ENCODE results near the gene PIM3.

Gene PIM3

GRCh38 chr22:49943405-49943765, 17.2 kb upstream of the PIM3 start:
- DNase-seq (ENCODE audit: low spot score), result no peak

DNA sequence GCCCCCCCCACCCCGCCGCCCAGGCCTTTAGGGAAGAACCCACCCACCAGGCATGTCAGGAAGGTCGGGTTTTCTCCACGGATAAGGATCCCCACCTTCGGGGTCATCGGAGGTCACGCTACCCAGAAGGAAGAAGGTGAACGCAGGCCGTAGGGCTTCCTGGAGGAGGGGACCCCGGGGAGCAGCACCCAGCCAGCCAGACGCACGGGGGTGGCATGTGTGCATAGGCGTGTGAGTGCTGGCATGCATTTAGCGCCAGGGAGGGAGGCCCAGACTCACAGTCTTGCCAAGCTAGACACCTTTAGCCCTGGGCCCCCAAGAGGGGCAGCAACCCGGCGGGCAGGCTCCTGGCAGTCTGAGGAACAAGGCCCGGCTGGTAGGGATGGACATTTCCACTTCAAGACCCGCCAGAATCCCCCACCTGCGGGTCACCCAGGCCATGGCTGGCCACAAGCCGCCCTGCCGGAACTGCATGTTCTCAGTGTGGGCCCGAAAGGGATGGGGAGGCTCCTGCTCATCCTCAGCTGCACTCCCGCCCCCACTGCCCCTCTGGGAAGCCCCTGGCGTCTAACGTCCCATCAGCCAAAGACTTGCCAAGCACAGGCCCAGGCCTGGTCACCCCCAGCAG, 16.7 kb upstream of the PIM3 start:
- no peak for DNase-seq (ENCODE audit: low spot score)

DNA sequence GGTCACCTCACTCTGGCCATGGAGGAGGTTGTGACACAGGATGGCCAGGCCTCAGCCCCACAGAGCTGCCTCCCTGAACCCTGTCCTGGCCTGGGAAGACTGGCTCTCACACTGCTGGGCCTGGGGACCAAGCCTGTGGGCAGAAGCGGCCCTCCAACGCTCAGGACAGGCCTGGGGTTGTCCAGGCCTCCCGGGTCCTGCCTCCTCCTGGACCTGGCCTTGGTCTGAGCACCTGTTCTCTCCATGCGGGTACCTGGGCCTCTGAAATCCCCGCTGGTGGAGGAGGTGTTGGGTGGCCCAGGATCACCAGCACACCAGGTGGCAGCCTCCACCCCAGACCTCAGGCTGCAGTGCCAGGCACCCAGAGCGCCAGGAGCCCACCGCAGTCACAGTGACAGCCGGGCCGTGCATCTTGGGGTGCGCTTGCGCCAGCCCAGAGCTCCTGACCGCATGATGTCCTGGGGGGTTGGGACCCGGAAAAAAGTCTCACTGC, 16.1 kb upstream of the PIM3 start:
- DNase-seq (ENCODE audit: low spot score), result no peak

DNA sequence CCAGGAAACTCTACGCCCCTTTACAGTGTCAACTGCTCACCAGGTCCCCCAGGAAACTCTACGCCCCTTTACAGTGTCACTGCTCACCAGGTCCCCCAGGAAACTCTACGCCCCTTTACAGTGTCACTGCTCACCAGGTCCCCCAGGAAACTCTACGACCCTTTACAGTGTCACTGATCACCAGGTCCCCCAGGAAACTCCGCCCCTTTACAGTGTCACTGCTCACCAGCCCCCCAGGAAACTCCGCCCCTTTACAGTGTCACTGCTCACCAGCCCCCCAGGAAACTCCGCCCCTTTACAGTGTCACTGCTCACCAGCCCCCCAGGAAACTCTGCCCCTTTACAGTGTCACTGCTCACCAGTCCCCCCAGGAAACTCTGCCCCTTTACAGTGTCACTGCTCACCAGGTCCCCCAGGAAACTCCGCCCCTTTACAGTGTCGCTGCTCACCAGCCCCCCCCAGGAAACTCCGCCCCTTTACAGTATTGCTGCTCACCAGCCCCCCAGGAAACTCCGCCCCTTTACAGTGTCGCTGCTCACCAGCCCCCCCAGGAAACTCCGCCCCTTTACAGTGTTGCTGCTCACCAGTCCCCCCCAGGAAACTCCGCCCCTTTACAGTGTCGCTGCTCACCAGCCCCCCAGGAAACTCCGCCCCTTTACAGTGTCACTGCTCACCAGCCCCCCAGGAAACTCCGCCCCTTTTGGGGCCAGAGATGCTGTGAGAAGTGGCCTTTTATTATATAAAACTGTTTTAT, 15.4 kb upstream of the PIM3 start:
- peak; percentile 77 for DNase-seq (ENCODE audit: low spot score)

DNA sequence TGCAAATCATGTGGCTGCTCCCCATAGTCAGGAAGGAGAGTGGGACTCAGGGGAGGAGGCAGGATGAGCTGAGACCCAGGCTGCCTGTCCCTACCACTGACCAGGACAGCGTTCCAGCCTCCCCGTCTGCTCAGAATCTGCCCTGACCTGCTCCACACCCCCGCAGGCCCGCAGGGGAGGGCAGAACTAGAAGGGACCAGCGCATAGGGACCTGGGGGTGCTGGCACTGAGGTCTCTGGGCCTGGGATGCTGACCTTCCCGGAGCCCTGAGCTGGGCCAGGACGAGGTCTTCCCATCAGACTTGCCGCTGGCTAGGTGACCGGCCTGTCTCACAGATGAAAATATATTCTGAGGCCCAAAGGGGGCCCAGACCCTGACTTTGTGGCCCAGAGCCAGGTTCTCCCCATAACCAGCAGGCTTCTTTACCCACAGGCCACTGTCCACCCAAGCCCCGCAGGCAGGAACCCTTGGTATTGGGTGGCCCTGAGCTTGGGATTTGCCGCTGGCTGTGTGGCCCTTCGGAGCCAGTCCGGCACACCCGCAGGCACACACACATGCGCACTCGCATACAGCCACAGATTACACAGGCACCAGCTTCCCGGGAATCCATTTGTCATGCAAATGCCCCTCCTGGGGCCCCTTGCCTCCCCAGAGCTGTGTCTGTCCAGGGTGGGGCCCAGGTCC, 13.8 kb upstream of the PIM3 start:
- no peak for DNase-seq (ENCODE audit: low spot score)

DNA sequence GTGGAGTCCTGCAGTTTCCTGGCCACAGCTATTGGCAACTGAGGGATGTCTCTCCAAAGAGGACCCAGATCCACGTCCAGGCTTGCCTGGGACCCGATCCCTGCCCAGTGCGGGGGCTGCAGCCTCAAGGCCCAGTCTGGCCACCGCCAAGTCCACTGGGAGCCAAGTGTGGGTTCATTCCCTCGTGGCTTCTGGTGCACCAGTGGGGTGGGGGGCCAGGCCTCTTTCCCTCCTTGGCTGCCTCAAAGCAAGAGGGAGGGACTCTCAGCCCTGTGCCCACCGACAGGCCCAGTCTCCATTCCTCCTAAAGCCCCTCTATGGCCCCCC, 13.3 kb upstream of the PIM3 start:
- no peak for DNase-seq (ENCODE audit: low spot score)

- DNase-seq (ENCODE audit: low spot score), result no peak
Measured at GRCh38 chr22:49948116-49948957, 12.2 kb upstream of the PIM3 start.

- DNase-seq (ENCODE audit: low spot score), result no peak
Measured at GRCh38 chr22:49948958-49949913, 11.3 kb upstream of the PIM3 start.

DNA sequence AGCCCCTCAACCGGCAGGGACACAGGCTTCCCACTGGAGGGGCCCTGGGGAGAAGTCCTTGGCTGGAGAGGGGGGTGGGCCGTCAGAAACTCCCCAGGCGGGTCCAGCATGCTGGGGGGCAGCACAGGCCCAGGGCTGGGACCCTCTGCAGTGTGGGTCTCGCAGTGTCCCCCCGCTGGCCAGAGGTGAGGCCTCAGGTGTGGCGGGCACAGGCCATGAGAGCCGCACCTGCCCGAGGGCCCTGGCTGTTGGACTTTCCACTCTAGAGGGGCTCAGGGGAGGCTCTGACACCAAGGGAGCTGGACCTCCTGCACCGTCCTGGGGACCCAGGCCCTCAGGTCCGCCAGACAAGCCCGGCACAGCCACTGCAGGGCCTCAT, 10.7 kb upstream of the PIM3 start:
- no peak for DNase-seq (ENCODE audit: low spot score)

DNA sequence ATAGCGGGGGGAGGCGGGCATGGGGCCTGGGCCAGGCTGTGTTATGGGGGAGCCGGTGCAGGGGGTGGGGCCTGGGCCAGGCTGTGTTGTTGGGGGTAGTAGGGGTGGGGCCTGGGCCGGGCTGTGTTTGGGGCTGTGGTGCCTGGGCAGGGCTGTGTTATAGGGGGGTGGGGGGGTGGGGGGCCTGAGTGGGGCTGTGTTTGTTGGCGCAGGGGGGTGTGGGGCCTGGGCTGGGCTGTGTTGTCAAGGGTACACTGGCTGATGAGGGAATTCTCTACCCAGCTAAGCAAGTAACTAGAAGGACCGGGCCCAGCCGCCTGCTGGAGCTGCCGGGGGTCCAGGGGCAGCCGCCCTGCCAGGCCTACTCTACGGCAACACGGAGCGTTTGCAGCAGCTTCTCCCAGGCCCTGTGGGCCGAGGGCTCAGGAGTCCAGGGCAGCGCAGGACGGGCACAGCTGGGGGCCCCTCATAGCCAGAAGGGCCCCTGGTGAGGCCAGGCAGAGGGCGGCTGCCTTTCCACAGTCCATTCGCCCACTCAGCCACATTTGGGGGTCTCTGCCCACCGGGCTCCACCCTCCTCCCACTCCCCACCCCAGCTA, 10.1 kb upstream of the PIM3 start:
- DNase-seq (ENCODE audit: low spot score), result no peak

GRCh38 chr22:49951000-49951677, 9.4 kb upstream of the PIM3 start:
- DNase-seq (ENCODE audit: low spot score), result no peak

DNA sequence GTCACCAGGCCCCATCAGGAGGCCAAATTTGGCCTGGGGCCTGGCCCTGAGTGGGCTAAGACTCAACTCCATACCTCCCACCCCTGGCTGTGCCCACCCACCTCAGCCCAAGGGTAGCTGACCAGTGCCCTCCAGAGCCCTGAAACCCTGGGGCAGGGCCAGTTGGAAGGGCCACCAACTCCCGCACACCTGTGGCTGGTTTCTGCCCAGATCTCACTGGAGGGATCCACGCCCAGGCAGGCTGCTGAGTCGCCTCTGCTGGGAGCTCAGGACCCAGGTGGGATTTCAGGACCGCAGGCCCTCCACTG, 8.9 kb upstream of the PIM3 start:
- DNase-seq (ENCODE audit: low spot score), result no peak

GRCh38 chr22:49951986-49952896, 8.3 kb upstream of the PIM3 start:
- no peak for DNase-seq (ENCODE audit: low spot score)

DNA sequence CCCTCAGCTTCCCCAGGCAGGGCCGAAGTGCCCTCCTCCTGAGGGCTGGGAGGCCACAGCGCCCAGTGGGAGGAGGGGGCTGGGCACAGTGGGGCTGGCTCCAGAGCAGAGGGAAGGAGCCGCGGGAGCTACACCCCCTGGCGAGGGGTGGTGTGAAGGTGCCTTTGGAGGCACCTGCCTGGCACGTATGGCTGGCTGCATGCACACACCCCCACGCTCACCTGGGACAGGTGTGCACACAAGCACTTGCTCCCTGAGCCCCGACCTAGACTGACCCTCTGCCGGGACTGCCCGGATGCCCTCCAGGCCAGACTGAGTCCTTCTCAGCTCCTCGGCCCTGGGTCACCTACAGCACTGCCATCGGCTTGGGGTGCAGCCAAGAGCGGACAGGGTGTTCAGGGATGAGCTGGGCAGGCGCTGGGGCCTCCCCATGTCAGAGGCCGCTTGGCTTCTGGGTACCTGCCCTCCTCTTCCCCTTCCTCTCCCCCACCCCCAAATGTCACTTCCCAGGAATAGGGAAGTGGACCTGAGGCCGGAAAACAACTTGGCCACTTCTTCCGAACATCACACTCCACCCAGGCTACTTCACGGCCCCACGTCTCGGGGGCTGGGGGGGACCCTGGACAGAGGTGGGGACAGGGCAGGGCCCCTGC, 7.4 kb upstream of the PIM3 start:
- no peak for DNase-seq (ENCODE audit: low spot score)

- DNase-seq (ENCODE audit: low spot score), result no peak
Measured at GRCh38 chr22:49953680-49954344, 6.8 kb upstream of the PIM3 start.

- DNase-seq (ENCODE audit: low spot score), result no peak
Measured at GRCh38 chr22:49954354-49954753, 6.2 kb upstream of the PIM3 start.

- DNase-seq (ENCODE audit: low spot score), result no peak
Measured at GRCh38 chr22:49954991-49955580, 5.5 kb upstream of the PIM3 start.
